Spleen (tissue), 7 donors: ENCODE measurements around the gene TMEM14A.

ENCODE experiments used
- POLR2A ChIP-seq, 3 donors: fragments of 450-650 bp; IDR thresholded peaks; one replicate each; pipeline ENCODE4 v1.5.1; 2017; ENCODE audit warnings: antibody characterized with exemption in 3 of 3, mild to moderate bottlenecking in 1 of 3
- POLR2AphosphoS5 ChIP-seq, 3 donors: sonication (generic); formaldehyde crosslinking; IDR thresholded peaks; one replicate each; pipeline ENCODE4 v1.5.1; 2017; ENCODE audit warnings: antibody characterized with exemption in 3 of 3
- TF ChIP-seq, protein P1 (sequence below), 11 experiments: fragments of 200-600 bp in 7 of 11; fragments of 450-650 bp in 4 of 11; sonication (generic) in 4 of 11; IDR thresholded peaks in 8 of 11; conservative IDR thresholded peaks in 3 of 11; 1 replicate in 7 of 11; 2 replicates in 4 of 11; pipeline versions ENCODE4 v1.4.0 to v1.8.0; 2016 to 2021; ENCODE audit warnings: antibody characterized with exemption in 11 of 11, inconsistent platforms in 4 of 11, mild to moderate bottlenecking in 1 of 11
- donor health status: DM: no; HTN: no; CAD: no; lungs with moderate emphysema.
- donor health status: DM: no; HTN: no; CAD: no.
- donor health status: DM: no; HTN: no; CAD: no.

DNA sequence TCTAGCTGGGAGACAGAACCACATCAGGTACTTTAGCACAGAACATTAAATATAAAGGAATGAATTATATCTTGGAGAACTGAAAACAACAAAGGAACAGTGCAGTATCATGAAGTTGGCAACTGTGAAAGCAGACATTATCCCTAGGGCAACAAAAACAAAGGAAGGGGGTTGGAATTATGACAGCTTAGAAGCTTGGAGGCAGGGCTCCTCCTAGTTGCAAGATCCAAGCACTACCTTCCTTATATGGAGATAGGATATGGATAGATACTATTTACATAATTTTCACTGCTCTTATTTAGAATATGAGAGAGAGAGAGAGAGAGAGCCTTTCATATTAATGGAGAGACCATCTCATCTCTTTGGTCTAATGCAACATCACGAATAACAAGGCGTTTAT lies 27.0 kb downstream of the TMEM14A start:
- TF ChIP-seq, protein P1, sequence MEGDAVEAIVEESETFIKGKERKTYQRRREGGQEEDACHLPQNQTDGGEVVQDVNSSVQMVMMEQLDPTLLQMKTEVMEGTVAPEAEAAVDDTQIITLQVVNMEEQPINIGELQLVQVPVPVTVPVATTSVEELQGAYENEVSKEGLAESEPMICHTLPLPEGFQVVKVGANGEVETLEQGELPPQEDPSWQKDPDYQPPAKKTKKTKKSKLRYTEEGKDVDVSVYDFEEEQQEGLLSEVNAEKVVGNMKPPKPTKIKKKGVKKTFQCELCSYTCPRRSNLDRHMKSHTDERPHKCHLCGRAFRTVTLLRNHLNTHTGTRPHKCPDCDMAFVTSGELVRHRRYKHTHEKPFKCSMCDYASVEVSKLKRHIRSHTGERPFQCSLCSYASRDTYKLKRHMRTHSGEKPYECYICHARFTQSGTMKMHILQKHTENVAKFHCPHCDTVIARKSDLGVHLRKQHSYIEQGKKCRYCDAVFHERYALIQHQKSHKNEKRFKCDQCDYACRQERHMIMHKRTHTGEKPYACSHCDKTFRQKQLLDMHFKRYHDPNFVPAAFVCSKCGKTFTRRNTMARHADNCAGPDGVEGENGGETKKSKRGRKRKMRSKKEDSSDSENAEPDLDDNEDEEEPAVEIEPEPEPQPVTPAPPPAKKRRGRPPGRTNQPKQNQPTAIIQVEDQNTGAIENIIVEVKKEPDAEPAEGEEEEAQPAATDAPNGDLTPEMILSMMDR (IDR thresholded peaks at IDR 0.05 in 8 of 11, conservative IDR thresholded peaks at IDR 0.05 in 3 of 11) = no peak
- no peak for TF ChIP-seq POLR2AphosphoS5 (IDR thresholded peaks at IDR 0.05)
- TF ChIP-seq POLR2A (IDR thresholded peaks at IDR 0.05) = no peak
